PC-9 (cell line): Measurements from ENCODE around the gene WFDC1. TPM values are rescaled to one million over a fixed set of nuclear protein-coding genes. Genes with fewer than 3 reads are reported as not detected.

Experiments used
- BruUV-seq: library from RNA; stranded (reverse); fragments of 400-500 nt; replicated peaks from 2 replicates; lab custom pipeline; 2021; lab: Mats Ljungman, UMichigan
- CTCF ChIA-PET: fragments of 300-600 bp; sonication (Branson Sonifier 250); formaldehyde crosslinking; loops from one replicate; lab custom pipeline; 2022; ENCODE audit warnings: antibody characterized with exemption; lab: Charles Lee
- POLR2A ChIA-PET: fragments of 300-600 bp; sonication (Branson Sonifier 250); formaldehyde crosslinking; loops from one replicate; lab custom pipeline; 2022; ENCODE audit warnings: antibody characterized with exemption; ENCODE audit not compliant: unreplicated experiment; lab: Charles Lee
- DNase-seq, 2 experiments: peaks; one replicate each; pipeline versions ENCODE4 v3.0.0 to v3.0.0-alpha.2; 2015 to 2022; ENCODE audit warnings: mixed read lengths in 1 of 2
- H2AFZ ChIP-seq: fragments of 200-600 bp; sonication (generic); 2 replicates; pipeline ENCODE4 v1.8.1; 2017; ENCODE audit warnings: antibody characterized with exemption
- H3F3A ChIP-seq: fragments of 200-600 bp; sonication (generic); 2 replicates; pipeline ENCODE4 v1.8.1; 2017; ENCODE audit warnings: antibody characterized with exemption, mild to moderate bottlenecking, low read depth; ENCODE audit not compliant: insufficient read depth
- H3K27ac ChIP-seq: fragments of 200-600 bp; sonication (generic); 2 replicates; pipeline ENCODE4 v1.6.1; 2016; ENCODE audit warnings: mixed run types
- H3K27me3 ChIP-seq: fragments of 200-600 bp; sonication (generic); 2 replicates; pipeline ENCODE4 v1.6.1; 2016; ENCODE audit warnings: low read depth, mixed run types; ENCODE audit not compliant: insufficient read depth
- H3K36me3 ChIP-seq: fragments of 200-600 bp; sonication (generic); 2 replicates; pipeline ENCODE4 v1.6.1; 2016; ENCODE audit warnings: low read depth, mixed run types
- H3K4me1 ChIP-seq: fragments of 200-600 bp; sonication (generic); replicated peaks from 2 replicates; pipeline ENCODE4 v1.6.1; 2016; ENCODE audit warnings: mixed run types; ENCODE audit not compliant: insufficient read depth
- H3K4me2 ChIP-seq: fragments of 200-600 bp; sonication (generic); 2 replicates; pipeline ENCODE4 v1.6.1; 2017; ENCODE audit warnings: mixed run types
- H3K4me3 ChIP-seq: fragments of 200-600 bp; sonication (generic); 2 replicates; pipeline ENCODE4 v1.6.1; 2016; ENCODE audit warnings: mixed run types
- H3K79me2 ChIP-seq: fragments of 200-600 bp; sonication (generic); 2 replicates; pipeline ENCODE4 v1.6.1; 2017; ENCODE audit warnings: low read depth, mixed run types
- H3K9me2 ChIP-seq: fragments of 200-600 bp; sonication (generic); 2 replicates; pipeline ENCODE4 v1.8.1; 2017; ENCODE audit warnings: mild to moderate bottlenecking; ENCODE audit not compliant: insufficient read depth
- H3K9me3 ChIP-seq: fragments of 200-600 bp; sonication (generic); 2 replicates; pipeline ENCODE4 v1.8.1; 2016; ENCODE audit warnings: low read depth; ENCODE audit not compliant: insufficient read depth
- H4K20me1 ChIP-seq: fragments of 200-600 bp; sonication (generic); 2 replicates; pipeline ENCODE4 v1.8.1; 2017; ENCODE audit not compliant: insufficient read depth
- CTCF ChIP-seq: fragments of 200-600 bp; sonication (generic); conservative IDR thresholded peaks from 2 replicates; pipeline ENCODE4 v1.6.1; 2017; ENCODE audit warnings: mixed run types, antibody characterized with exemption, mild to moderate bottlenecking, moderate library complexity
- EZH2 ChIP-seq: fragments of 200-600 bp; sonication (generic); IDR thresholded peaks from 2 replicates; pipeline ENCODE4 v1.8.0; 2017; ENCODE audit warnings: antibody characterized with exemption, low read depth
- intact Hi-C: fragments of 100-400 bp; cut with micrococcal nuclease; formaldehyde crosslinking; loops from one replicate; pipeline ENCODE4 v1.10.0; 2022; ENCODE audit not compliant: unreplicated experiment
- total RNA-seq: library from RNA; stranded (reverse); gene quantifications from 2 replicates; pipeline ENCODE4 v1.2.3, GENCODE V29; 2021

WFDC1 gene
- total RNA-seq, 1 experiment from 2014 or later: not detected

GRCh38 chr16:84324434-84325262 is 30.0 kb downstream of the WFDC1 start:
- ChIA-PET POLR2A (no interaction called here), CTCF (no interaction called here)
- Histone ChIP-seq H3K4me1 (no peaks in the 10 kb centered on the region), H2AFZ (no peak overlapping the region), H3K27me3 (no peaks in the 10 kb centered on the region; the same call in 1 of the 2 replicates), H4K20me1 (no peaks in the 10 kb centered on the region), H3K36me3 (no peaks in the 10 kb centered on the region), H3K9me2 (no peaks in the 10 kb centered on the region), H3K27ac (no peak overlapping the region), H3K4me3 (no peak overlapping the region), H3K9me3 (no peaks in the 10 kb centered on the region), H3K79me2 (no peaks in the 10 kb centered on the region), H3F3A (peaks cover 7% of the 10 kb centered on the region; the same call in 1 of the 2 replicates), H3K4me2 (no peak overlapping the region)
- no peak for DNase-seq
- no TSS peak for BruUV-seq
- TF ChIP-seq CTCF (no peak), EZH2 (no peak)
- intact Hi-C loops: no loop called here

DNA sequence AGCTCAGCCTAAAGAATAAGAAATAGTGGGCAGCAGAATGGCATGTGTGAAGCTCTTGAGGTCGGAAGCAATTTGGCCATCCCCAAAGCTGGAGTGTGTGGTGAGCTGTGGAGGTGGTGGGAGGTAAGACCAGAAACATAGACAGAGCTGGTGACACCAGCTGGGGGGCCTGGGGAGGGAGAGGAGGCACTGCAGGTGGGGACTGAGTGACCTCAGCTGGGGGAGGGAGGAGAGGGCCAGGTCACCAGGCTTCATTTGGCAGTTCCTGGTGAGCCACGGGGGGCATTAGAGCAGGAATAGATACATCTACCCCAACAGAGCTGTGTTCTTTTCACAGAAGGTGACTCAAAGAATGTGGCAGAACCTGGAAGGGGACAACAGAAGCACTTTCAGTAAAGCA is 31.9 kb downstream of the WFDC1 start:
- Histone ChIP-seq H3K36me3 (no peaks in the 10 kb centered on the region), H3K4me1 (no peaks in the 10 kb centered on the region), H2AFZ (no peak overlapping the region), H3K27me3 (no peaks in the 10 kb centered on the region; the same call in 1 of the 2 replicates), H3K9me2 (no peaks in the 10 kb centered on the region), H3F3A (peaks cover 7% of the 10 kb centered on the region; the same call in 1 of the 2 replicates), H3K4me2 (no peak overlapping the region), H3K27ac (no peak overlapping the region), H3K4me3 (no peak overlapping the region), H3K9me3 (no peaks in the 10 kb centered on the region), H4K20me1 (no peaks in the 10 kb centered on the region), H3K79me2 (no peaks in the 10 kb centered on the region)
- no peak for TF ChIP-seq EZH2
- no peak for TF ChIP-seq CTCF
- BruUV-seq: no TSS peak
- intact Hi-C loops: no loop called here
- ChIA-PET POLR2A (no interaction called here), CTCF (interaction anchor here (0.6 kb wide), 1 partner anchor 149 kb away, joined by 5 read pairs; no protein-coding TSS in a partner anchor)
- DNase-seq: no peak

DNA sequence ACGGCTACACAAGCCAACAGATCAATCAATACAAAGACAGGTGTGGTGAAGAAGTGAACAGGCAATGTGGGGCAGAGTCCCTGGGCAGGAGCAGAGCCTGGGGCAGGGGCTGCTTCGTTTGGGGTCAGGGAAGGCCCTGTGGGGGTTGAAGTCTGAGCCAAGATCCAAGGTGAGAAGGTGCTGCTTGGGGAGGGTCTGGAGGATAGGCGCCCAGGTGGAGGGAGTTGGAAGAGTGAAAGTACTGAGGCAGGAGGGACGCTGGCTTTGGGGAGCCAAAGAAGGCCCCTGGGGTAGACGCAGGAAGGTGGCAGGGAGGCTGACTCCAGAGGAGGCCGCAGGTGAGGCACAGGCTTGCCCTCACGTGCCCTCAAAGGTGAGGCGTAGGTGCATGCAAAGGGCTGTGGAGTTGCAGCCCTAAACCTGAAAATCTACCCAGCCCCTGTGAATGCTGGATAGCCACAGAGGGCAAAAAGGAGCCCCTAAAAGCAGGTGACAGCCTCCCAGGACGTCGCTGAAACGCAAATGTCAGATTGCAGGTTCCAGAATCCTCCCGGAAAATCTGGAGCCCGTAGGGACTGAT is 33.3 kb downstream of the WFDC1 start:
- no peaks in the 10 kb centered on the region; the same call in 1 of the 2 replicates for H3K27me3 ChIP-seq
- intact Hi-C loops: no loop called here
- no peak overlapping the region for H3K27ac ChIP-seq
- POLR2A ChIA-PET: no interaction called here
- H3K9me2 ChIP-seq: no peaks in the 10 kb centered on the region
- H3K79me2 ChIP-seq: no peaks in the 10 kb centered on the region
- no peak overlapping the region for H3K4me3 ChIP-seq
- no peaks in the 10 kb centered on the region for H3K9me3 ChIP-seq
- H3F3A ChIP-seq: peaks cover 7% of the 10 kb centered on the region; the same call in 1 of the 2 replicates
- no peaks in the 10 kb centered on the region for H3K36me3 ChIP-seq
- TF ChIP-seq EZH2: no peak
- no peak for TF ChIP-seq CTCF
- H2AFZ ChIP-seq: no peak overlapping the region
- CTCF ChIA-PET: no interaction called here
- no TSS peak for BruUV-seq
- H3K4me1 ChIP-seq: no peaks in the 10 kb centered on the region
- DNase-seq: no peak
- no peak overlapping the region for H3K4me2 ChIP-seq
- H4K20me1 ChIP-seq: no peaks in the 10 kb centered on the region
